PC-3 (cell line): Measurements from ENCODE around the gene DOCK1. TPM values are rescaled to one million over a fixed set of nuclear protein-coding genes. Genes with fewer than 3 reads are reported as not detected.

Source experiments
- ATAC-seq: fragments of 200-7000 bp; cut with Tn5 transposase; 2 replicates; pipeline ENCODE4 v1.9.1; 2020; ENCODE audit warnings: mild to moderate bottlenecking, moderate library complexity
- BruUV-seq: library from RNA; stranded (reverse); fragments of 400-500 nt; replicated peaks from 2 replicates; lab custom pipeline; 2021; lab: Mats Ljungman, UMichigan
- CTCF ChIA-PET: fragments of 300-600 bp; sonication (Branson Sonifier 250); formaldehyde crosslinking; loops from one replicate; lab custom pipeline; 2022; ENCODE audit warnings: antibody characterized with exemption; lab: Charles Lee
- POLR2A ChIA-PET: fragments of 300-600 bp; sonication (Branson Sonifier 250); formaldehyde crosslinking; loops from one replicate; lab custom pipeline; 2022; ENCODE audit warnings: antibody characterized with exemption; ENCODE audit not compliant: unreplicated experiment; lab: Charles Lee
- DNase-seq: peaks from one replicate; pipeline ENCODE4 v3.0.0-alpha.2; 2015
- H2AFZ ChIP-seq: fragments of 300-600 bp; sonication (generic); 2 replicates; pipeline ENCODE4 v1.6.0; 2016; ENCODE audit warnings: antibody characterized with exemption, low read length
- H3F3A ChIP-seq: fragments of 300-600 bp; sonication (generic); one replicate; pipeline ENCODE4 v1.6.0; 2017; ENCODE audit warnings: antibody characterized with exemption, low read length, control low read depth, mild to moderate bottlenecking; ENCODE audit not compliant: unreplicated experiment
- H3K27ac ChIP-seq: fragments of 300-600 bp; sonication (generic); 2 replicates; pipeline ENCODE4 v1.5.1; 2016; ENCODE audit warnings: mild to moderate bottlenecking, low read length
- H3K27me3 ChIP-seq: fragments of 300-600 bp; sonication (generic); 2 replicates; pipeline ENCODE4 v1.6.1; 2016; ENCODE audit warnings: low read length, mixed read lengths
- H3K36me3 ChIP-seq: fragments of 300-600 bp; sonication (generic); 2 replicates; pipeline ENCODE4 v1.6.1; 2016; ENCODE audit warnings: low read depth, mixed run types, low read length, mixed read lengths
- H3K4me1 ChIP-seq: fragments of 300-600 bp; sonication (generic); 2 replicates; pipeline ENCODE4 v1.5.1; 2016; ENCODE audit warnings: low read length; ENCODE audit not compliant: insufficient read depth
- H3K4me2 ChIP-seq: fragments of 300-600 bp; sonication (generic); 2 replicates; pipeline ENCODE4 v1.6.0; 2016; ENCODE audit warnings: low read length
- H3K4me3 ChIP-seq: fragments of 300-600 bp; sonication (generic); 2 replicates; pipeline ENCODE4 v1.5.1; 2016; ENCODE audit warnings: mild to moderate bottlenecking, low read length, mixed read lengths
- H3K79me2 ChIP-seq: fragments of 300-600 bp; sonication (generic); 2 replicates; pipeline ENCODE4 v1.6.1; 2017; ENCODE audit warnings: low read length, mixed read lengths
- H3K9ac ChIP-seq: fragments of 300-600 bp; sonication (generic); 2 replicates; pipeline ENCODE4 v1.6.0; 2016; ENCODE audit warnings: mild to moderate bottlenecking, low read length
- H3K9me2 ChIP-seq: fragments of 300-600 bp; sonication (generic); replicated peaks from 2 replicates; pipeline ENCODE4 v1.6.1; 2016; ENCODE audit warnings: mixed run types, low read length, mixed read lengths
- H3K9me3 ChIP-seq: fragments of 300-600 bp; sonication (generic); 2 replicates; pipeline ENCODE4 v1.6.1; 2016; ENCODE audit warnings: low read length, mixed read lengths
- H4K20me1 ChIP-seq: fragments of 300-600 bp; sonication (generic); 2 replicates; pipeline ENCODE4 v1.6.1; 2016; ENCODE audit warnings: low read length, mixed read lengths
- EZH2 ChIP-seq: fragments of 300-600 bp; sonication (generic); IDR thresholded peaks from one replicate; pipeline ENCODE4 v1.6.1; 2017; ENCODE audit warnings: antibody characterized with exemption, mild to moderate bottlenecking, low read length; ENCODE audit not compliant: unreplicated experiment
- EZH2phosphoT487 ChIP-seq: fragments of 300-600 bp; sonication (generic); IDR thresholded peaks from 2 replicates; pipeline ENCODE4 v1.6.1; 2018; ENCODE audit warnings: mild to moderate bottlenecking, antibody characterized with exemption, low read length, borderline replicate concordance
- intact Hi-C: fragments of 100-400 bp; cut with micrococcal nuclease; formaldehyde crosslinking; loops from 2 replicates; pipeline ENCODE4 v1.9.0; 2023
- total RNA-seq: library from RNA; depleted of rRNA; stranded (reverse); fragments of >200 nt; gene quantifications from 2 replicates; pipeline ENCODE4 v1.2.3, GENCODE V29; 2014
- TF ChIP-seq, protein P1 (sequence below): fragments of 300-600 bp; sonication (generic); conservative IDR thresholded peaks from 2 replicates; pipeline ENCODE4 v1.5.1; 2017; ENCODE audit warnings: antibody characterized with exemption, low read depth, mild to moderate bottlenecking, low read length

DOCK1 gene
- total RNA-seq, 1 experiment from 2014 or later = 34.3 TPM

DNA sequence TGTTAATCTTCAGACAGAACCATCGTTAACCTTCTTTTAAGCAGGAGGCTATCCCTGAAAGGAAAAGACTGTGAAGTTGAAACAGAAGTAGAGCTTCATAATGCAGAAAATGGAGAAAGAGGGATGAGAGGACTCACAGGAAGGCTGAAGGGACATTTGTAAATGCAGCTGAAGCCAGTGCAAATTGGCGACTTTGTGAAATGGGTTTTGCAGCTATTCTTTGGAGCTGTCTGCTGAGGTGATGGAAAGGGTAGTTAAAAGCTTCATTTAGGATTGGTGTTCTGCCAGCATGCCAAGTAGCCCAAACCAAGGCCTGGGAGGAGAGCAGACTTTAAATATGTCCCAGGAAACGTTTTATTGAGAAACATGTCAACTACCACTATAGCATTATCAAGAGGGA is 168.4 kb downstream of the DOCK1 start:
- TF ChIP-seq EZH2phosphoT487 = no peak
- no peak for TF ChIP-seq EZH2
- TF ChIP-seq, protein P1, sequence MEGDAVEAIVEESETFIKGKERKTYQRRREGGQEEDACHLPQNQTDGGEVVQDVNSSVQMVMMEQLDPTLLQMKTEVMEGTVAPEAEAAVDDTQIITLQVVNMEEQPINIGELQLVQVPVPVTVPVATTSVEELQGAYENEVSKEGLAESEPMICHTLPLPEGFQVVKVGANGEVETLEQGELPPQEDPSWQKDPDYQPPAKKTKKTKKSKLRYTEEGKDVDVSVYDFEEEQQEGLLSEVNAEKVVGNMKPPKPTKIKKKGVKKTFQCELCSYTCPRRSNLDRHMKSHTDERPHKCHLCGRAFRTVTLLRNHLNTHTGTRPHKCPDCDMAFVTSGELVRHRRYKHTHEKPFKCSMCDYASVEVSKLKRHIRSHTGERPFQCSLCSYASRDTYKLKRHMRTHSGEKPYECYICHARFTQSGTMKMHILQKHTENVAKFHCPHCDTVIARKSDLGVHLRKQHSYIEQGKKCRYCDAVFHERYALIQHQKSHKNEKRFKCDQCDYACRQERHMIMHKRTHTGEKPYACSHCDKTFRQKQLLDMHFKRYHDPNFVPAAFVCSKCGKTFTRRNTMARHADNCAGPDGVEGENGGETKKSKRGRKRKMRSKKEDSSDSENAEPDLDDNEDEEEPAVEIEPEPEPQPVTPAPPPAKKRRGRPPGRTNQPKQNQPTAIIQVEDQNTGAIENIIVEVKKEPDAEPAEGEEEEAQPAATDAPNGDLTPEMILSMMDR = no peak
- Histone ChIP-seq H3F3A (no peaks in the 10 kb centered on the region), H3K9ac (no peak overlapping the region), H3K27ac (no peak overlapping the region), H4K20me1 (no peaks in the 10 kb centered on the region), H3K4me1 (no peaks in the 10 kb centered on the region), H3K9me2 (no peaks in the 10 kb centered on the region), H3K4me2 (no peak overlapping the region), H3K79me2 (no peaks in the 10 kb centered on the region), H3K4me3 (no peak overlapping the region), H3K27me3 (no peaks in the 10 kb centered on the region), H2AFZ (no peak overlapping the region), H3K9me3 (no peaks in the 10 kb centered on the region), H3K36me3 (no peaks in the 10 kb centered on the region; the same call in 1 of the 2 replicates)
- DNase-seq (no peak), ATAC-seq (no peak)
- BruUV-seq = no TSS peak
- intact Hi-C loops = no loop called here
- ChIA-PET POLR2A (no interaction called here), CTCF (no interaction called here)

DNA sequence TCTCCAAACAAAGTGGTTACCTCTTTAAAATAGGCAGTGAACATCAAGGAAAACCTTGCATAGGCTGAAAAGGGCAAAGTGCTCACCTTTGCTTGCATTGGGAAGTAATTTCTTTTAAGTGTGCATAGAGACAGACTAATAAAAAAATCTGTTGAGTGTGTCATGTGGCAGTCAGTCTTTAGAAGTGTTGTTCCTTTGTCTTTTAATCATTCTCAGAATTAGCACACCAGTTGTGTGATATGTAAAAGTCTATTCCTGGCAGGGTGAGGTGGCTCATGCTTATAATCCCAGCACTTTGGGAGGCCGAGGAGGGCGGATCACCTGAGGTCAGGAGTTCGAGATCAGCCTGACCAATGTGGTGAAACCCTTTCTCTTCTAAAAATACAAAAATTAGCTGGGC is 174.2 kb downstream of the DOCK1 start:
- Histone ChIP-seq H3K9me3 (no peaks in the 10 kb centered on the region), H3K27ac (no peak overlapping the region), H3K9me2 (no peaks in the 10 kb centered on the region), H3K4me2 (no peak overlapping the region), H4K20me1 (no peaks in the 10 kb centered on the region), H2AFZ (no peak overlapping the region), H3K36me3 (no peaks in the 10 kb centered on the region), H3K4me3 (no peak overlapping the region), H3K27me3 (no peaks in the 10 kb centered on the region), H3K79me2 (no peaks in the 10 kb centered on the region), H3F3A (no peaks in the 10 kb centered on the region), H3K9ac (no peak overlapping the region), H3K4me1 (no peaks in the 10 kb centered on the region)
- ChIA-PET CTCF (no interaction called here), POLR2A (no interaction called here)
- BruUV-seq = no TSS peak
- ATAC-seq (no peak), DNase-seq (no peak)
- intact Hi-C loops = no loop called here
- TF ChIP-seq EZH2 (no peak), EZH2phosphoT487 (no peak)
- TF ChIP-seq, protein P1 = no peak

DNA sequence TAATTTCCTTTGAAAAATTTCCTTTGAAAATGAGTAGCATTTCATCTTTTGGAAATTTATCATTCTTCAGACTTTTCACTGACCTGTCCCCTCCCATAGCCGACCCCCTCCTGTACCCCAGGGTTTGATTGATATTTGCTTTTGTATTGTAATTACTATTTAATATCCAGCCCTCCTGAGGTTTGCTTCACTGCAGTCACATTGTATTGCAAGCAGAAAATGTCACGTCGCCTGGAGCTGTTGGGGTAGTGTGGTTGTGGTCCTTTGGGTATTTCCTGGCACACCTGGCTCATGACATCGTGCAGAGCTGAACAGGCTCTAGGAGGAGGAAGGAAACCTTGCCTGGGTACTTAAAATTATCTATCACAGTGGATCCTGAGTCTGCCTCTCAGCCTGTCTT is 175.1 kb downstream of the DOCK1 start:
- intact Hi-C loops = no loop called here
- CTCF ChIA-PET = no interaction called here

More for the DNA sequence above, 175.1 kb downstream of the DOCK1 start:
- Histone ChIP-seq H3K9me3 (no peaks in the 10 kb centered on the region), H3K79me2 (no peaks in the 10 kb centered on the region), H3K9me2 (no peaks in the 10 kb centered on the region), H3K36me3 (no peaks in the 10 kb centered on the region), H3K27ac (no peak overlapping the region), H3K9ac (no peak overlapping the region), H3K27me3 (no peaks in the 10 kb centered on the region), H3K4me2 (no peak overlapping the region), H2AFZ (no peak overlapping the region), H3F3A (no peaks in the 10 kb centered on the region), H3K4me1 (no peaks in the 10 kb centered on the region), H4K20me1 (no peaks in the 10 kb centered on the region), H3K4me3 (no peak overlapping the region)
- DNase-seq (no peak), ATAC-seq (no peak)
- TF ChIP-seq EZH2phosphoT487 (no peak), EZH2 (no peak)
- TF ChIP-seq, protein P1 = no peak
- no TSS peak for BruUV-seq
- POLR2A ChIA-PET = no interaction called here
